Activated T-cell treated with anti-CD3 and anti-CD28 coated beads, Interleukin-2, amount 50 U/mL, for 1 hour (primary cell): ENCODE results near the gene OR10G4.
"Not testable (repeated sequence)": the region's sequence is repeated elsewhere in the genome, so short reads cannot be mapped to it uniquely, and the experiment has no call there.

Source experiments
- DNase-seq: peaks from one replicate; pipeline ENCODE4 v3.0.0-alpha.2; 2020

The OR10G4 gene, protein sequence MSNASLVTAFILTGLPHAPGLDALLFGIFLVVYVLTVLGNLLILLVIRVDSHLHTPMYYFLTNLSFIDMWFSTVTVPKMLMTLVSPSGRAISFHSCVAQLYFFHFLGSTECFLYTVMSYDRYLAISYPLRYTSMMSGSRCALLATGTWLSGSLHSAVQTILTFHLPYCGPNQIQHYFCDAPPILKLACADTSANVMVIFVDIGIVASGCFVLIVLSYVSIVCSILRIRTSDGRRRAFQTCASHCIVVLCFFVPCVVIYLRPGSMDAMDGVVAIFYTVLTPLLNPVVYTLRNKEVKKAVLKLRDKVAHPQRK

DNA sequence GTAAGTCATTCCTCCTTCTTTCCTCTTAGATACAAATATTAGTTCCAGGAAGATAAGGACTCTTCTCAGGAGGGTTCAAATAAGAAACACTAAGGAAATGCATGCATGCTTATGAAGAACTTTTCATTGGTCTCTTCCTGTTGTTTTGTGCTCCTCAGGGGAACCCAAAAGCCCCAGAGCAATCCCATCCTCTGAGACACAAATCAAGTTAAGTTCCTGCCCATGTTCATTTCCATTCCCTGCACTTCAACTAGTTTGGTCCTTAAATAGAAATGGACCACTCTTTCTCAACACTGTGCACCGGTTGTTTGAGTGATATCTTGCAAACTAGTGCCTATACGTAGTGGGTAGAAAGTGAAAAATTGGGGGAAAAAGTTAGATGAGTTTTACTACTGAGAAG lies at the start of gene OR10G4:
OR10G4 (plus strand) TSS at position 301 of the 400 bp plus-strand sequence. CDS start 2,578 bp downstream, outside the sequence.
- no peak for DNase-seq

DNA sequence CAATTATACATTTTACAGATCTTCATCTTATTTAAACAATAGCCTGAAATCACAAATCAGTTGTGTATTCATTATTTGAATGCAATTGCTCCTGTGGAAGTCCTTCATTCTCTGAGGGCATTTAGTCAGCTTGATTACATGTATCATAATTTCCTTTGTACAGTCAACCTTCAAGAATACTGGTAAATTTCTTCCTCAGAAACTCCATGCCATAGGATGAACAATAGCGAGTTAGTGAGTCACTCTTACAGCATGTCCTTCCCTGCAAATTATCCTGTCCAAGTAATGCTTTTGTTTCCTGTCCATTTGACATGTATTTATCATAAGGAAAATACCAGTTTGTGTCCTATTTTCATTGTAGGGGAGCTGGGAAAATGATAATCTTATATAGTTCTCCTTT lies 39.0 kb upstream of the OR10G4 start:
- DNase-seq, result no peak

DNA sequence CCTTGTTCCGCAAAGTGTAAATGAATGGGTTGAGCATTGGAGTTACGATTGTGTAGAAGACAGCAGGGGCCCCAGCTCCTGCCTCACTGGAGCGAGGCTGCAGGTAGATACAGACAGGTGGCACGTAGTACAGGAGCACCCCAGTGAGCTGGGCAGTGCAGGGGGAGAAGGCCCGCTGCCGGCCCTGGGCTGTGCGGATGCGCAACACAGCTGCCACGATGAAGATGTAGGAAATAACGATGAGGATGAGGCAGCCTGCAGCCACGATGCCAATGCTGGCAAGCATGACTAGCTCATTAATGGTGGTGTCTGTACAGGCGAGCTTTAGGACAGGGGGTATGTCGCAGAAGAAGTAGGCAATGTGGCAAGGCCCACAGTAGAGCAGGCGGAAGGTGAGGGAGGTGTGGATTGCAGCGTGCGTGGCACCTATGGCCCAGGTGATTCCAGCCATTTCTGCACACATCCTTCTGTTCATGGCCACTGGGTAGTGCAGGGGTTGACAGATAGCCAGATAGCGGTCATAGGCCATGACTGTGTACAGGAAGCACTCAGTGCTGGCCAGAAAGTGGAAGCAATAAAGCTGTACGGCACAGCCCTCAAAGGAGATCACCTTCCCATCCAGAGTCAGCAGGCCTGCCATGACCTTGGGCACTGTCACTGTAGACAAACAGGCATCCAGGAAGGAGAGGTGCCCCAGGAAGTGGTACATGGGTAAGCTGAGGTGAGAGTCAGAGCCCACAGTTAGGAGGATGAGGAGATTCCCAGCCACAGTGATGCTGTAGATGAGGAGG lies 35.8 kb upstream of the OR10G4 start:
- DNase-seq, result no peak

DNA sequence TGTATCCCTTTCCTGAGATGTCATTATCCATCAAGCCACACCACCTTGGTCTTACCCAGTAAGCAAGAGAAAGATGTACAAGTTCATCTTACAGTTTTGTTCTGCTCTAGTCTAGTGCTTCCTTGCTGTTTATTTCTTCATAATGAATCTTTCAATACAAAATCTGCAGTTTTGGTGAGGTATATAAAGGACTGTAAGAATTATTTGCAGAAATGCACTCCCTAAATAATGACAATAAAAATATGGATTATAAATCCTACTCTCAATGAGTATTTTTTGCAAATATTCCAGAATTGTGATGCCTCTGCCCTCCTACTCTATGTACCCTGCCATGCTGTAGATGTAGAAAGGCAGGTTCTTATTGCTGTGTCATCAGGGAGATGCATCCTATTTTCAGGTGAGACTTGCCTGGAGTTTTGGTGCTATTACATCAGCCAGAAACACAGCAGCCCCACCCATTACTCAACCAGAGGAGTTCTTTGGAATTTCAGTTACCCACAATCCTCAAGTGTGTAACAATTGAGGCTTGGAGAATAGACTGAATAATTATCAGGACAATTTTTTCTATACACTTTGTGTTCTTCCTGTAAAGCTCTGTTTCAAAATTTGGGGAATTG lies 35.0 kb upstream of the OR10G4 start, which contains the start of gene OR10S1:
OR10S1 (minus strand) TSS at position 51 of the 617 bp plus-strand sequence. CDS start 117 bp downstream, outside the sequence.
- no peak for DNase-seq

DNA sequence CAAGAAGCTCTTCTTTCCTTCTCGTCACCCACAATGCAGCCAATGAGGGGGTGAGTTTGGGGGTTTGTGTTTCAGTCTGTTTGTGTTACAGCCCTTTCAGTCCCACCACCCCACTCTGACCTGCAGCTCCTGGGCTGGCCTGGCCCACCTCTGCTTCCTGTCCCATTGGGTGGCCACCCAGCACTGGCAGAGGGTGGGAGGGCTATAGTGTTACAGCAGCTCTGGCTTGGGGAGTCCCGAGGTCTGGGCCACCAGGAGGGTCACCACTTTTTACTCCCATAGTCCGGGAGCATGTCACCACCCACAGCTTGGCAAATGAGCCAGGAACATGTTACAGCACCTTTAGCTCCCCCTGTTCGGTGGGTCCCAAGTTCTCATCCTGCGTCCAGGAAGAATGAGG lies 33.5 kb upstream of the OR10G4 start:
- no peak for DNase-seq

DNA sequence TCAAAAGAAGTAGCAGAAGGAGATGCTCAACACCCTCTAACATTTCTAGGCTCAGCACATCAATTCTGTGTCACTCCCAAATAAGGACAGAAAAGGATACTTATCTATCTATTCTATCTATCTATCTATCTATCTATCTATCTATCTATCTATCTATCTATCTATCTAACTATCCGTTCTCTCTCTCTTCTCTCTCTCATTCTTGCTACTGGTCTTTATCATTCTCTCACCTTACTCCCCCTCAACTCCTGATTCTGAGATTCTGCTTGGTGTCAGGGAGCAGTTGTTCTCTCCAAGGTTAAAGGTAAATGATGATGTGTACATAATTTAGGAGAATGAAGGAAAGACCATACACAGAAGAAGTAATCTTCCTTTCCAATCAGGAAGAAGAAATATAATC lies 17.7 kb upstream of the OR10G4 start, which contains the start of gene OR10G6:
OR10G6 (minus strand) TSS at position 43 of the 400 bp plus-strand sequence; CDS start at position 43, 0 bp downstream.
- DNase-seq, result no peak

DNA sequence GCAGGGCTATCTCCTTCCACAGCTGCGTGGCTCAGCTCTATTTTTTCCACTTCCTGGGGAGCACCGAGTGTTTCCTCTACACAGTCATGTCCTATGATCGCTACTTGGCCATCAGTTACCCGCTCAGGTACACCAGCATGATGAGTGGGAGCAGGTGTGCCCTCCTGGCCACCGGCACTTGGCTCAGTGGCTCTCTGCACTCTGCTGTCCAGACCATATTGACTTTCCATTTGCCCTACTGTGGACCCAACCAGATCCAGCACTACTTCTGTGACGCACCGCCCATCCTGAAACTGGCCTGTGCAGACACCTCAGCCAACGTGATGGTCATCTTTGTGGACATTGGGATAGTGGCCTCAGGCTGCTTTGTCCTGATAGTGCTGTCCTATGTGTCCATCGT lies 3.0 kb downstream of the OR10G4 start:
- not testable (repeated sequence) for DNase-seq

DNA sequence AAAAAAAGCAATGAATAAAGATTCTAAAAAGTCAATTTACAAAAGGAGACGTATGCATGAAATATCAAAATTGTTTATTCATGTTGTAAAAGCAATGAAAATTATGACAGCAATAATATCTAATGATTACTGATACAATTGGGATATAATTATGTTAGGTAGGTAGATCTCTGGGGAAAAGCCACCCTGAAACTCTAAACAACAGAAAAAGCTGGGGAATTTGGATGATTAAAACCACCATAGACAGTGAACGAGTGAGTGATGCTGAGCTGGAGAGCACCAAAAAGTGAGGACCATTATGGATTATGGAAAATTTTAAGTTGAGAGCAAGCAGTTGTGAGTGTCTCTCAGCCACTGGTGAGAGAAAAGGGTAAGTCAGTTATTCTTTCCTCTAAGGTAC lies 13.7 kb downstream of the OR10G4 start, which contains the start of gene OR10G8:
OR10G8 (plus strand) TSS at position 301 of the 400 bp plus-strand sequence. CDS start 2,825 bp downstream, outside the sequence.
- no peak for DNase-seq

DNA sequence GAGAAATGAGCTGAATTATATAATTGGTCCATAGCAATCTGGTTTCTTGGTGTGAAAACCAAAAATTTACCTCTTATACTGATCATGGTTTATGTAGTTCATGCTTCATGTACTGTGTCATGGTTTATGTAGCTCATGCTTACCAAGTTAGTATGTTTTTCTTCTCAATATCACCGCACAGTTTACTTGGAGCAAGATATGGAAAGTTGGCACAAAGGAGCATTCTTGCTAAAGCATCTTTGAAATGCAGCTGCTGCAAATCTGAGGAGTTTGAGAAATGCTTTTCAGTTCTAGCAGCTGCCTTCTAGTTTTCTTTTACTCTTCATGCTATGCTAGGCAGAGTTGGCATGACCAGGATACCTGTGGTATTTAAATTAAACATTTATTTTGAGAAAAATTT lies 23.9 kb downstream of the OR10G4 start:
- no peak for DNase-seq

DNA sequence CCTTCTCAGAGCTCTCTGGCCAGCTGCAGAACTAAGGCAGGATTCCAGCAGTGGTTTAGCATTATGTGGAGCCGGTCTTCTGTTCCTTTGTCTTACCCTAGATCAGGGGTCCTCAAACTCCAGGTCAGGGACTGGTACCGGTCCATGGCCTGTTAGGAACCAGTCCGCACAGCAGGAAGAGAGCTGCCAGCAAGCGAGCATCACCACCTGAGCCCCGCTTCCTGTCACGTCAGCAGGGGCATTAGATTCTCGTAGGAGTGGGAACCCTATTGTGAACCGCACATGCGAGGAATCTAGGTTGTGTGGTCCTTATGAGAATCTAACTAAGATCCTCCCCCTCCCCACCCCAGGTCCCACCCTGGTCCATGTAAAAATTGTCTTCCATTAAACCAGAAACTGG lies 26.8 kb downstream of the OR10G4 start:
- DNase-seq, result no peak

DNA sequence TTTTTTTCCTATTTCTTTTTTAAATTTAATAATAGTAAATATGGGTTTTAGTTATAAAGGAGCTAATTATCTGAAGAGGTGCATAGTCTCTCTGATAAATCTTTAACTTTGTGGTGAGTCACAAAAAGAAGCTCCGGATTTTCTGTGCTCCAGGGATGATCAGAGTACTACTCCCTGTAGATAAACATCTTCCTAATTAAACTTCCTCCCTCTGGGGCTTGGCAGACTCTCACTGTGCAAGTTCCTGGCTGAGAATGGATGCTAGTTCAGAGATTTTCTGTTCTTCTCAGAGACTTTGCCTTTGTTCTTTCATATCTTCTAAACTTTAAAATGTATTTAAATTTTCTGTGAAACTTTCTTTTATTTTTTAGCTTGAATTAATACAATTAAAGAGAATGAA lies 28.5 kb downstream of the OR10G4 start, which contains the start of gene OR10G7:
OR10G7 (minus strand) TSS at position 72 of the 400 bp plus-strand sequence. CDS start 2,324 bp downstream, outside the sequence.
- DNase-seq, result no peak

DNA sequence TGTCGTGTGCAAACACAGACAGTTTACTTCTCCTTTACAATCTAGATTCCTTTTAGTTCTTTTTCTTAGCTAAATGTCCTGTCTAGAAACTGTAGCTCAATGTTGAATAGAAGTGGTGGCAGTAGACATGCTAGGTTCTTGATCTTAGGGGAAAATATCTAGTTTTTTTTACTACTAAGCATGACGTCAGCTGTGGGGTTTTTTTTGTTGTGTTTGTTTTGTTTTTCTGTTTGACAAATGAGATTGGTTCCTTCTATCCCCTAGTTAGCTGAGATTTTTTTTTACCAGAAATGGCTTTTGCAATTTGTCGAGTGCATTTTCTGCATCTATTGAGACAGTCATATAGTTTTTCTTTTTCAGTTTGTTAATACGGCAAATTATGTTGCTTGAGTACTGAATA lies 30.6 kb downstream of the OR10G4 start:
- no peak for DNase-seq

DNA sequence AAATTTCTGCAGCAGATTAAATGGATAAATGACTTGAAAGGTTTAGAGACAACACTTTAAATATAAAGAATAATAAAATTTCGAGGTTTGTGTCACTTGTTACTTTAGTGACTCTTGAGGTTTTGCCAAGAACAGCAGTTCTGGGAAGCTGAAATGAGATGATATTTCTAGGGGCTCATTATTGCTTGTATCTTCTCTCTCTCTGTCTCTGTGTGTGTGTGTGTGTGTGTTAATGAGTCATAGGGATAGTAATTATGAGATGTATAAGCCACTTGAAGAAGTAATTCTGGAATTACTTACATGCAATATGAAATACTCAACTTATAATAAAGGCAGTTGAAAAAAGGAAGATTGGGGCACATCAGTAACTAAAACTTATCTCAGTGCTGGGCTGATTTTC lies 38.0 kb downstream of the OR10G4 start:
- DNase-seq, result no peak

DNA sequence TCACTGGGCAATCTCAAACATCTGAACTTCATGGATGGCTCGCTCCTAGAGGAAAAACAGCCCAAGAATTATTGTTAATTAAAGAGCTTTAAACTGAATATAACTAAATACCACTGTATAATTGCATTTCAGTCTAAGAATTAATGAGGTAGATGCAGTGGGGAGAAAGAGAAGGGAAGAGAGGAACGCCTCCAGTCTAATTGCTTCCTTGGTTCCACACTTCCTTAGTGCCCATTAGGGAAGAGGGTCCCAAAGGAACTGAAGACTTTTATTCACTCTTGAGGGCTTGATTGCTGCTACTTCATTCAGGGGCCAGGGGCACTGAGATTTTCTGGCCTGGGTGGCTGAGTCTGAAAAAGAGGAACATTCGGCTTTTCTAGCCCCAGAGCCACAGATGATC lies 40.2 kb downstream of the OR10G4 start:
- DNase-seq, result no peak
